ENCODE results near the gene PDGFB.

- TF ChIP-seq EZH2phosphoT487 (IDR thresholded peaks at IDR 0.05; ENCODE audit: unreplicated experiment) (no peak), CTCF (conservative IDR thresholded peaks at IDR 0.05; ENCODE audit: low read depth in 2 of 2) (peak in 1 of 2 experiments; percentile 16; a peak in 1 of 4 replicates), EZH2 (IDR thresholded peaks at IDR 0.05; ENCODE audit: low read depth, unreplicated experiment) (no peak), POLR2AphosphoS5 (IDR thresholded peaks at IDR 0.05; ENCODE audit: low read depth) (no peak), ETS1 (IDR thresholded peaks at IDR 0.05) (no peak), ZNF114 (CRISPR knock-in tag; IDR thresholded peaks at IDR 0.05) (no peak), CREB1 (CRISPR knock-in tag; IDR thresholded peaks at IDR 0.05; ENCODE audit: low read depth) (no peak), REST (IDR thresholded peaks at IDR 0.05; ENCODE audit: unreplicated experiment) (no peak), STAT1 (IDR thresholded peaks at IDR 0.05; ENCODE audit: unreplicated experiment) (no peak), NANOG (IDR thresholded peaks at IDR 0.05; ENCODE audit: borderline replicate concordance) (no peak), ZNF331 (CRISPR knock-in tag; IDR thresholded peaks at IDR 0.05; ENCODE audit: low read depth) (no peak), JUNB (IDR thresholded peaks at IDR 0.05; ENCODE audit: unreplicated experiment) (no peak), ZNF462 (CRISPR knock-in tag; IDR thresholded peaks at IDR 0.05) (no peak)
Observed at GRCh38 chr22:39269095-39269790, 24.5 kb upstream of the PDGFB start.

Data from GM23338 (cell line).